SU-DHL-6 (cell line): Measurements from ENCODE around the gene ACADS.

Experiments
- H2AFZ ChIP-seq: fragments of 200-600 bp; sonication (generic); 2 replicates; pipeline ENCODE4 v1.6.1; 2014; ENCODE audit warnings: low read depth, mild to moderate bottlenecking, moderate library complexity, mixed read lengths, antibody characterized with exemption, low read length; ENCODE audit not compliant: severe bottlenecking
- H3F3A ChIP-seq: fragments of 200-600 bp; shearing (Covaris generic); 2 replicates; pipeline ENCODE4 v1.6.0; 2016; ENCODE audit warnings: antibody characterized with exemption, mild to moderate bottlenecking; ENCODE audit not compliant: insufficient read depth
- H3K27ac ChIP-seq: fragments of 200-600 bp; sonication (generic); 2 replicates; pipeline ENCODE4 v1.5.1; 2016; ENCODE audit warnings: low read depth, mild to moderate bottlenecking, low read length, moderate library complexity, mixed read lengths
- H3K27me3 ChIP-seq: fragments of 200-600 bp; sonication (generic), shearing (Covaris generic); 2 replicates; pipeline ENCODE4 v1.6.0; 2014; ENCODE audit warnings: mild to moderate bottlenecking, low read length
- H3K36me3 ChIP-seq: fragments of 200-600 bp; sonication (generic); 2 replicates; pipeline ENCODE4 v1.6.1; 2014; ENCODE audit warnings: mild to moderate bottlenecking, low read length, mixed read lengths
- H3K4me2 ChIP-seq: fragments of 300-600, 200-600 bp; shearing (Covaris generic), sonication (generic); 2 replicates; pipeline ENCODE4 v1.6.0; 2014; ENCODE audit warnings: low read length, low read depth, mild to moderate bottlenecking; ENCODE audit not compliant: poor library complexity, severe bottlenecking
- H3K4me3 ChIP-seq: fragments of 200-600 bp; sonication (generic); 2 replicates; pipeline ENCODE4 v1.5.1; 2014; ENCODE audit warnings: antibody characterized with exemption, low read length, mild to moderate bottlenecking, mixed read lengths; ENCODE audit not compliant: insufficient read depth, poor library complexity, severe bottlenecking
- H3K79me2 ChIP-seq: fragments of 200-600 bp; sonication (generic); 2 replicates; pipeline ENCODE4 v1.6.1; 2014; ENCODE audit warnings: mild to moderate bottlenecking, low read length, moderate library complexity; ENCODE audit not compliant: insufficient read depth
- H3K9ac ChIP-seq: fragments of 200-600 bp; sonication (generic); 2 replicates; pipeline ENCODE4 v1.7.0; 2014; ENCODE audit warnings: mild to moderate bottlenecking, low read length
- H3K9me2 ChIP-seq: fragments of 200-600 bp; sonication (generic); replicated peaks from 2 replicates; pipeline ENCODE4 v1.6.1; 2014; ENCODE audit warnings: low read length; ENCODE audit not compliant: insufficient read depth
- H3K9me3 ChIP-seq: fragments of 200-600 bp; sonication (generic); 2 replicates; pipeline ENCODE4 v1.6.1; 2014; ENCODE audit warnings: low read length, mixed read lengths; ENCODE audit not compliant: insufficient read depth
- H4K20me1 ChIP-seq: fragments of 200-600 bp; sonication (generic); 2 replicates; pipeline ENCODE4 v1.6.1; 2014; ENCODE audit warnings: low read depth, mild to moderate bottlenecking, antibody characterized with exemption, low read length, moderate library complexity, mixed read lengths
- CTCF ChIP-seq: fragments of 200-600 bp; sonication (generic); IDR thresholded peaks from one replicate; pipeline ENCODE4 v1.5.1; 2017; ENCODE audit warnings: antibody characterized with exemption, mild to moderate bottlenecking, low read length, moderate library complexity; ENCODE audit not compliant: insufficient read depth, poor library complexity, severe bottlenecking
- EZH2phosphoT487 ChIP-seq: fragments of 200-600 bp; sonication (generic), shearing (Covaris generic); conservative IDR thresholded peaks from 2 replicates; pipeline ENCODE4 v1.6.1; 2018; ENCODE audit warnings: mild to moderate bottlenecking, antibody characterized with exemption, low read length, moderate library complexity, mixed read lengths

ACADS gene

GRCh38 chr12:120725659-120726509 lies at the start of gene ACADS:
Gene ACADS (plus strand): TSS chr12:120725826. CDS start chr12:120725886, 60 bp downstream.
- no peaks in the 10 kb centered on the region for H3K27me3 ChIP-seq
- TF ChIP-seq CTCF: no peak
- no peak for TF ChIP-seq EZH2phosphoT487
- H3K79me2 ChIP-seq: no peaks in the 10 kb centered on the region
- peak within 1 kb of the TSS; percentile 65 for H2AFZ ChIP-seq
- no peaks in the 10 kb centered on the region for H4K20me1 ChIP-seq
- peak within 1 kb of the TSS; percentile 44 for H3K4me3 ChIP-seq
- no peaks in the 10 kb centered on the region for H3K9me3 ChIP-seq
- no peaks in the 10 kb centered on the region; the same call in 1 of the 2 replicates for H3K36me3 ChIP-seq
- H3K9ac ChIP-seq: peak within 1 kb of the TSS; percentile 46
- H3K9me2 ChIP-seq: no peaks in the 10 kb centered on the region
- H3K27ac ChIP-seq: no peak within 1 kb of the TSS
- H3F3A ChIP-seq: no peaks in the 10 kb centered on the region
- H3K4me2 ChIP-seq: peak within 1 kb of the TSS; percentile 57

GRCh38 chr12:120677765-120678473 lies 47.7 kb upstream of the ACADS start:
- TF ChIP-seq EZH2phosphoT487 (no peak), CTCF (no peak)
- no peaks in the 10 kb centered on the region for H3K9me2 ChIP-seq
- H3K4me2 ChIP-seq: peak overlapping the region; percentile 14
- no peaks in the 10 kb centered on the region for H3K36me3 ChIP-seq
- 0 out of 2 replicates have a peak, but pooled peaks cover under 1% of the 10 kb centered on the region for H3F3A ChIP-seq
- no peaks in the 10 kb centered on the region for H3K27me3 ChIP-seq
- H2AFZ ChIP-seq: peak overlapping the region; percentile 15
- H3K79me2 ChIP-seq: no peaks in the 10 kb centered on the region
- H3K27ac ChIP-seq: no peak overlapping the region
- no peaks in the 10 kb centered on the region for H4K20me1 ChIP-seq
- H3K9me3 ChIP-seq: no peaks in the 10 kb centered on the region
- no peak overlapping the region for H3K9ac ChIP-seq
- H3K4me3 ChIP-seq: no peak overlapping the region

- Histone ChIP-seq H3K9me2 (no peaks in the 10 kb centered on the region), H3K27ac (no peak overlapping the region), H3K9ac (no peak overlapping the region), H2AFZ (peak overlapping the region; percentile 15), H4K20me1 (no peaks in the 10 kb centered on the region), H3K4me2 (peak overlapping the region; percentile 14), H3K4me3 (no peak overlapping the region), H3K27me3 (no peaks in the 10 kb centered on the region), H3F3A (peaks cover 5% of the 10 kb centered on the region; the same call in 1 of the 2 replicates), H3K36me3 (no peaks in the 10 kb centered on the region), H3K79me2 (no peaks in the 10 kb centered on the region), H3K9me3 (no peaks in the 10 kb centered on the region)
- TF ChIP-seq CTCF (no peak), EZH2phosphoT487 (no peak)
Measured at GRCh38 chr12:120678572-120678971, 47.1 kb upstream of the ACADS start.
